GM12891 (cell line): Measurements from ENCODE around the gene INPP5B.
"Not testable (repeated sequence)": the region's sequence is repeated elsewhere in the genome, so short reads cannot be mapped to it uniquely, and the experiment has no call there.

Experiments used
- DNase-seq: peaks from one replicate; pipeline ENCODE4 v3.0.0; 2011; ENCODE audit warnings: low spot score; ENCODE audit not compliant: insufficient read length
- FAIRE-seq: peaks from 2 replicates; lab custom pipeline; 2011; peaks lifted over from hg19 to GRCh38; lab: Jason Lieb, UNC
- PAX5 ChIP-seq: IDR thresholded peaks from 2 replicates; pipeline ENCODE4 v1.6.1; 2011; ENCODE audit warnings: low read length, moderate library complexity, mild to moderate bottlenecking; ENCODE audit not compliant: insufficient read depth, severe bottlenecking
- POLR2A ChIP-seq: IDR thresholded peaks from 2 replicates; pipeline ENCODE4 v1.6.1; 2011; ENCODE audit warnings: low read depth, low read length, control low read depth
- POLR2AphosphoS5 ChIP-seq: IDR thresholded peaks from 2 replicates; pipeline ENCODE4 v1.6.1; 2011; ENCODE audit warnings: low read depth, low read length, control low read depth
- POU2F2 ChIP-seq: IDR thresholded peaks from 2 replicates; pipeline ENCODE4 v1.6.1; 2011; ENCODE audit warnings: low read depth, mild to moderate bottlenecking, control low read depth, low read length, moderate library complexity
- SPI1 ChIP-seq: IDR thresholded peaks from 2 replicates; pipeline ENCODE4 v1.6.1; 2011; ENCODE audit warnings: low read depth, low read length, control low read depth
- TAF1 ChIP-seq: IDR thresholded peaks from 2 replicates; pipeline ENCODE4 v1.6.1; 2011; ENCODE audit warnings: low read depth, low read length, control low read depth

Gene INPP5B

DNA sequence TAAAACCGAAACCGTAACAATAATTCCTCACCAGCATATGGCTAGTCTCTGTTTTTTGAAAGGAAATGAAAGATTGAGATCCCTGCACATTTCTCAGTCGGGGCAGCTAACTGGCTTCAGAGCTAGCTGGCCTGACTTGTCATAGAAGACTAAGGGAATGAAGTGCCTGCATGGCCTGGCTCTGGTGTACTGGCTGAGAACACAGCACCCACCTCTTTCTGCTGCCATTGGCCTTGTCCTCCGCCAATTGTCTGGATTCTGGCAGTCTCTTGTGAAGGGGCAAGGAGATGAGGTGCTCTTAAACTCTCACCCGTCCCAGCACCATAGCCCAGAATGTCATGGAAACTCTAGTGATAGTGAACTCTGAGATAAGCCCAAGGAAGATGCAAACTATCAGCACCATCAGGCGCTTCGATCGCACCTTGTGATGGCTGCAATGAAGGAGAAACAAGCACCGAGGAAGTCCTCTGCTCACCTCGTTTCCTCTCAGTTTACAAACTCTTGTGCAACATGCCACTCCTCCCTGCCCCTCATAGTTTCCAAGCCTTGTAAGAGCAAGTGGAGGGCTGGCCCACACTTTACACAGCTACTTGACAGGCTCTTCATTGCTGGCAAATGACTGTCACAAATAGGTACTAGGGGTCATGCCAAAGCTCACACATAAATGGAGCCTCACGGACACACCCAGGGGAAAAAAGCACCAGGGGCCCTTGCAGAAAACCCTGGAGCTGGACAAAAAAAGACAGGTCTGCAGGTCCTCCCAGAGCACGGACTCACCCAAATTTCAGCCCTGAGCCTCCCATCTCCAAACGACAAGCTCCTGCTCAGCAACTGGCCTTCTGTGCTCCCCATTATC lies 16.4 kb downstream of the INPP5B start:
- no peak for TF ChIP-seq PAX5
- TF ChIP-seq POU2F2 = no peak
- 0 out of 2 replicates have a peak, but pooled peaks have one; percentile 8 for TF ChIP-seq SPI1
- TF ChIP-seq TAF1 = no peak
- no peak for TF ChIP-seq POLR2AphosphoS5
- no peak for TF ChIP-seq POLR2A
- DNase-seq (no peak), FAIRE-seq (peak; percentile 72)

DNA sequence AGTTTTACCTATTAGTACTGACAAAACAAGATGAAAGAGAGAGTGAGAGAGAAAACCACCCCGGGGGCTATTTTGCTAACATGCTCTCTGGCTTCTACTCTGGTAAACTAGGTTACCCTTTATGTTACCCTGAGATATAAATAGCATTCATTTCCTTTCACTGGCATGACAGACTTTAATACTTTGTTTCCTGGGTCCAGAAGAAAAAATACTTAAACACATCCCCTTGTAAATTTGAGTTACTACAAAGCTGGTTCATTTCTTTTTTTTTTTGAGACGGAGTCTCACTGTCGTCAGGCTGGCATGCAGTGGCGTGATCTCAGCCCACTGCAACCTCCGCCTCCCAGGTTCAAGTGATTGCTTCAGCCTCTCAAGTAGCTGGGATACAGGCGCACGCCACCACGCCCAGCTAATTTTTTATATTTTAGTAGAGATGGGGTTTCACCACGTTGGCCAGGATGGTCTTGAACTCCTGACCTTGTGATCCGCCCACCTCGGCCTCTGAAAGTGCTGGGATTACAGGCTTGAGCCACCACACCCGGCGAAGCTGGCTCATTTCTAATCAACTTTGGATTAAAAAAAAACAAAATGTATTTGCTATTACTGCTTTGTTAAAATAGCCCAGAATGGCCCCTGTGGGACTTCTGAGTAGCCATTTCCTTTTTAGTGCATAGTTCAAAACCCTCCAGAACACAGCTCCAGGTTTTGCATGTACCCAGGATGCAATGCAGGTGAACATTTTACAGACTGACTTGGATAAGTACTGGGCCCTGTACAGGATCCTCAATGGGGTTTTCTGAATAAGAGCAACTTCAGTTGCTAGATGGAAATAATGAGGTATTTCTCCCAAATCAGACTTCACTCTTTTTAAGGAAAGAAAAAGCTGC lies 20.6 kb downstream of the INPP5B start:
- DNase-seq = no peak
- FAIRE-seq = peak; percentile 20
- TF ChIP-seq SPI1 = no peak
- no peak for TF ChIP-seq POLR2A
- TF ChIP-seq TAF1 = no peak
- no peak for TF ChIP-seq POU2F2
- TF ChIP-seq POLR2AphosphoS5 = no peak
- no peak for TF ChIP-seq PAX5

DNA sequence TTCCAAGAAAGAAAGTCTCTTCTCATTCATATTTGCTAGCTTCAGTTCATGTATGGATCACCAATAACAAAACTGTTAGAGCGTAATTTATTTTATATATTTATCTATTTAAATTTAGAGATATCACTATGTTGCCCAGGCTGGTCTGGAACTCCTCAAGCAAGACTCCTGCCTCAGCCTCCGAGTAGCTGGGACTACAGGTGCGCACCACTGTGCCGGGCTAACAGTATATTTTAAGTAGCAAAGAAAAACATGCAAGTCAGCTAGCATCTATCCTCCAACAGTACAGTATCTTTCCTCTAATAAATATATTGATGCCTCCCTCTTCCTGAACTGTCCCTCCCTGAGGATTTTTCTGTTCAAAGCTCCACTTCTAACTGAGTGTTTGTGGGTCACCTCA lies 21.5 kb downstream of the INPP5B start:
- no peak for DNase-seq
- FAIRE-seq = no peak
- TF ChIP-seq SPI1 (no peak), PAX5 (no peak), POLR2A (no peak), TAF1 (no peak), POLR2AphosphoS5 (no peak), POU2F2 (no peak)

GRCh38 chr1:37923551-37923889 lies 23.3 kb downstream of the INPP5B start:
- DNase-seq (no peak), FAIRE-seq (no peak)
- TF ChIP-seq SPI1 (no peak), PAX5 (no peak), POLR2A (no peak), POLR2AphosphoS5 (no peak)

GRCh38 chr1:37922767-37923550 lies 23.9 kb downstream of the INPP5B start:
- peak; percentile 87 for FAIRE-seq
- DNase-seq = no peak
- TF ChIP-seq SPI1 (peak; percentile 88), POU2F2 (no peak)

- DNase-seq (no peak), FAIRE-seq (peak; percentile 66)
- TF ChIP-seq POLR2A (no peak), SPI1 (no peak), TAF1 (no peak), POLR2AphosphoS5 (no peak), POU2F2 (no peak), PAX5 (no peak)
These were observed 27.6 kb downstream of the INPP5B start for GRCh38 chr1:37919277-37919676.

GRCh38 chr1:37915476-37916093 lies 31.3 kb downstream of the INPP5B start:
- DNase-seq (no peak), FAIRE-seq (no peak)
- TF ChIP-seq POU2F2 = no peak
- TF ChIP-seq POLR2AphosphoS5 = no peak
- TF ChIP-seq TAF1 = no peak
- TF ChIP-seq PAX5 = no peak
- no peak for TF ChIP-seq POLR2A
- TF ChIP-seq SPI1 = no peak

GRCh38 chr1:37914719-37915475 lies 32.0 kb downstream of the INPP5B start:
- DNase-seq (no peak), FAIRE-seq (no peak)

DNA sequence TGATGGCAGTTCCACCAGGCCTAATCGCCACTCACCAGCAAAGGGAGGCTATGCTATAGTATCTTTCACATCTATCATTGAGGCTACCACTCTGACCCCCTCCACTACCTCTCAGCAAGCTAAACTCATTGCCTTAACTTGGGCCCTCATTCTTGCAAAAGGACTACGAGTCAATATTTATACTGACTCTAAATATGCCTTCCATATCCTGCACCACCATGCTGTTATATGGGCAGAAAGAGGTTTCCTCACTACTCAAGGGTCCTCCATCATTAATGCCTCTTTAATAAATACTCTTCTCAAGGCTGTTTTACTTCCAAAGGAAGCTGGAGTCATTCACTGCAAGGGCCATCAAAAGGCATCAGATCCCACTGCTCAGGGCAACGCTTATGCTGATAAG lies 35.4 kb downstream of the INPP5B start:
- not testable (repeated sequence) for DNase-seq, FAIRE-seq

More at GRCh38 chr1:37914719-37915475, 32.0 kb downstream of the INPP5B start:
- TF ChIP-seq POLR2A (no peak), PAX5 (no peak), TAF1 (no peak), POLR2AphosphoS5 (no peak), POU2F2 (no peak), SPI1 (no peak)

DNA sequence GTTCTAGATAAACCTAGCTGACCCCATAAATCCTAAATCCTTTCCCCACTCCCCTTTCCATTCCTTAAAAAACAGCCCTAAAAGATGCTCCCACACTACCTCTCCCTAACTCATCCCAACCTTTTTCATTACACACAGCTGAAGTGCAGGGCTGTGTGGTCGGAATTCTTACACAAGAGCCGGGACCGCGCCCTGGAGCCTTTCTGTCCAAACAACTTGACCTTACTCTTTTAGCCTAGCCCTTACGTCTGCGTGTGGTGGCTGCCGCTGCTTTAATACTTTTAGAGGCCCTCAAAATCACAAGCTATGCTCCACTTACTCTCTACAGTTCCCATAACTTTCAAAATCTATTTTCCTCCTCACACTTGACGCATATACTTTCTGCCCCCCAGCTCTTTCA lies 36.0 kb downstream of the INPP5B start:
- not testable (repeated sequence) for DNase-seq, FAIRE-seq

GRCh38 chr1:37908531-37908930 lies 38.3 kb downstream of the INPP5B start:
- not testable (repeated sequence) for FAIRE-seq, DNase-seq

- DNase-seq, FAIRE-seq: not testable (repeated sequence)
These were observed 39.3 kb downstream of the INPP5B start for GRCh38 chr1:37907416-37908125.
